ENCODE data around the gene ABI1.

DNA sequence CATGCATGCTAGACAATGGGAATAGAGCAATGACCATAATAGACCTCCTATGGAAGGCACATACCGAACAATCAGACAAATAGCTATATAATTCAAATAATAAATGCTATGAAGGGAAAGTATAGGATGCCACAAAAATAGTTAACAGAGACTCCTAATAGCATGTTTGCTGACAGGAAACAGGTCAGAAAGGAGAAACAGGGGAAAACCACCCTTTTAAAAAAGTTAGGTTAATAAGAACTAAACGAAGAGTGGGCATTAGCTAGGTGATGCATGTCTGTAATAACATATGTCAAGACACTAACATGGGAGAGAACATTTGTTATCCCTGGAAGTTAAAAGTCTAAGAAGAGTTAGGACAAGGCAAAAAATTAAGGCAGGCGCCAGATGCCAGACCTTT is 58.9 kb downstream of the ABI1 start:
- TF ChIP-seq, protein P1, sequence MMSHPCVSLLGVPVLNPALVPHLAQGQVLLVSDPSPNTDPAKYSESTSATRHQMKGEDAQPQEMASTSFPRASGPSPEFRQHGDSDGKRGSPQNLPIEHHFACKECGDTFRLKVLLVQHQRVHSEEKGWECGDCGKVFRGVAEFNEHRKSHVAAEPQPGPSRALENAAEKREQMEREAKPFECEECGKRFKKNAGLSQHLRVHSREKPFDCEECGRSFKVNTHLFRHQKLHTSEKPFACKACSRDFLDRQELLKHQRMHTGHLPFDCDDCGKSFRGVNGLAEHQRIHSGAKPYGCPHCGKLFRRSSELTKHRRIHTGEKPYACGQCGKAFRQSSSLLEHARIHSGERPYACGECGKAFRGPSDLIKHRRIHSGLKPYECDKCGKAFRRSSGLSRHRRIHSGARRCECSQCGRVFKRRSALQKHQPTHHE (CRISPR knock-in tag; IDR thresholded peaks at IDR 0.05; ENCODE audit: borderline replicate concordance) = no peak
- TF ChIP-seq SIN3A (IDR thresholded peaks at IDR 0.05; ENCODE audit: borderline replicate concordance, low read depth, low read length) = no peak
- TF ChIP-seq ZNF121 (CRISPR knock-in tag; IDR thresholded peaks at IDR 0.05) = no peak
- no peak for TF ChIP-seq NONO (IDR thresholded peaks at IDR 0.05)
- no peak for TF ChIP-seq NONO (CRISPR knock-in tag; conservative IDR thresholded peaks at IDR 0.05)
- TF ChIP-seq EZH2 (conservative IDR thresholded peaks at IDR 0.05; ENCODE audit: low read depth, low read length) = no peak
- TF ChIP-seq EP300 (IDR thresholded peaks at IDR 0.05; ENCODE audit: low read depth in 2 of 2, low read length in 2 of 2) = no peak
- no peak for TF ChIP-seq EP300 (CRISPR knock-in tag; IDR thresholded peaks at IDR 0.05; ENCODE audit: borderline replicate concordance)
- no peak for TF ChIP-seq ZNF383 (CRISPR knock-in tag; IDR thresholded peaks at IDR 0.05; ENCODE audit: borderline replicate concordance)
- TF ChIP-seq MAFK (conservative IDR thresholded peaks at IDR 0.05 in 1 of 2, IDR thresholded peaks at IDR 0.05 in 1 of 2; ENCODE audit: low read length in 2 of 2) = no peak
- no peak for TF ChIP-seq SATB2 (CRISPR knock-in tag; IDR thresholded peaks at IDR 0.05)
- TF ChIP-seq CEBPB (IDR thresholded peaks at IDR 0.05; ENCODE audit: borderline replicate concordance, low read depth, low read length) = no peak
- TF ChIP-seq POLR2AphosphoS2 (IDR thresholded peaks at IDR 0.05; ENCODE audit: low read depth, low read length) = no peak
- TF ChIP-seq, protein P2, sequence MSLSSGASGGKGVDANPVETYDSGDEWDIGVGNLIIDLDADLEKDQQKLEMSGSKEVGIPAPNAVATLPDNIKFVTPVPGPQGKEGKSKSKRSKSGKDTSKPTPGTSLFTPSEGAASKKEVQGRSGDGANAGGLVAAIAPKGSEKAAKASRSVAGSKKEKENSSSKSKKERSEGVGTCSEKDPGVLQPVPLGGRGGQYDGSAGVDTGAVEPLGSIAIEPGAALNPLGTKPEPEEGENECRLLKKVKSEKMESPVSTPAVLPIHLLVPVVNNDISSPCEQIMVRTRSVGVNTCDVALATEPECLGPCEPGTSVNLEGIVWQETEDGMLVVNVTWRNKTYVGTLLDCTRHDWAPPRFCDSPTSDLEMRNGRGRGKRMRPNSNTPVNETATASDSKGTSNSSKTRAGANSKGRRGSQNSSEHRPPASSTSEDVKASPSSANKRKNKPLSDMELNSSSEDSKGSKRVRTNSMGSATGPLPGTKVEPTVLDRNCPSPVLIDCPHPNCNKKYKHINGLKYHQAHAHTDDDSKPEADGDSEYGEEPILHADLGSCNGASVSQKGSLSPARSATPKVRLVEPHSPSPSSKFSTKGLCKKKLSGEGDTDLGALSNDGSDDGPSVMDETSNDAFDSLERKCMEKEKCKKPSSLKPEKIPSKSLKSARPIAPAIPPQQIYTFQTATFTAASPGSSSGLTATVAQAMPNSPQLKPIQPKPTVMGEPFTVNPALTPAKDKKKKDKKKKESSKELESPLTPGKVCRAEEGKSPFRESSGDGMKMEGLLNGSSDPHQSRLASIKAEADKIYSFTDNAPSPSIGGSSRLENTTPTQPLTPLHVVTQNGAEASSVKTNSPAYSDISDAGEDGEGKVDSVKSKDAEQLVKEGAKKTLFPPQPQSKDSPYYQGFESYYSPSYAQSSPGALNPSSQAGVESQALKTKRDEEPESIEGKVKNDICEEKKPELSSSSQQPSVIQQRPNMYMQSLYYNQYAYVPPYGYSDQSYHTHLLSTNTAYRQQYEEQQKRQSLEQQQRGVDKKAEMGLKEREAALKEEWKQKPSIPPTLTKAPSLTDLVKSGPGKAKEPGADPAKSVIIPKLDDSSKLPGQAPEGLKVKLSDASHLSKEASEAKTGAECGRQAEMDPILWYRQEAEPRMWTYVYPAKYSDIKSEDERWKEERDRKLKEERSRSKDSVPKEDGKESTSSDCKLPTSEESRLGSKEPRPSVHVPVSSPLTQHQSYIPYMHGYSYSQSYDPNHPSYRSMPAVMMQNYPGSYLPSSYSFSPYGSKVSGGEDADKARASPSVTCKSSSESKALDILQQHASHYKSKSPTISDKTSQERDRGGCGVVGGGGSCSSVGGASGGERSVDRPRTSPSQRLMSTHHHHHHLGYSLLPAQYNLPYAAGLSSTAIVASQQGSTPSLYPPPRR (CRISPR knock-in tag; IDR thresholded peaks at IDR 0.05; ENCODE audit: borderline replicate concordance) = no peak
